Measurements from ENCODE around the gene NBPF1.
"Not testable (repeated sequence)": the region's sequence is repeated elsewhere in the genome, so short reads cannot be mapped to it uniquely, and the experiment has no call there.

NBPF1 gene

DNA sequence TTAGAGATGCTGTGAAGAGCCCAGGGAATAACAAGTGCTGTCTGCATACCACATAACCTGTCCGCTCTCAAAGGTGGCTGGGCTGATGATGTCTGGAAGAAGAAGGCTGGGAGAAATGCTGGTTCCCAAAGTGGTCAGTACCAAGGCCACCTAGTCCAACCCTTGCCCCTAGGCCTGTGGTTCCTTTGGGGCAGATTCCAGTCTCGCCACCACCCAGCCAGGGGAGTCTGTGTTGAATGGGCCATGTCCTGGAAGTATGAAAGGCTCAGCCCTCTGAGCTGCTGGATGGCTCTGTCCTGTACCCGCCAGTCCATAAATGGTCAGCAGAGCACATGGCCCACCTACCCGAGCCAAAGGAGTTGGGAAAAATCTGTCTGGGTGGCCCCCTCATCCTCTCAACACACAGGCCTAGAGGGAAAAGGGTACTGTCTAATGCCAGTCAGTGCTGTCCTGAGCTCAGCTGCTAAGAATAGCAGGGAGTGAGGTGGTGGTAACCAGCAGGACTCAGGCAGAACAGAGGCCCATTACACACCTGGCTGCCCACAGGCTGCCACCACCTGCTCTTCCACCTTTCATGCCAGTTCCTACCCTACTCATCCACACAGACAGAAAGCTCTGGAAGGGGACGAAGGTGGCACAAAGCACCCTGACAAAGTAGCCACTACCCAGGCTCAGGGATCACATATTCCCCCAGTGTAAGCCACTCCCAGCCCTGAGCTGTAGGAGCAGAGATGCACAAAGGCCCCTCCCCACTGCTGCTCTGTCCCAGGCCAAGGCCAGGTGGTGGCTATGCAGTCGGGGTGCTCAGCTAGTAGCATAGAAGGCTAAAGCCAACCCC, 24.8 kb upstream of the NBPF1 start:
- H3K36me3 ChIP-seq (ENCODE audit: control insufficient read depth, insufficient read depth, low read length); H3K4me1 ChIP-seq (ENCODE audit: control insufficient read depth, insufficient read depth, low read length); H3K27me3 ChIP-seq (ENCODE audit: control insufficient read depth, insufficient read depth, low read length); H3K9me3 ChIP-seq (ENCODE audit: control insufficient read depth, low read length); H3K4me3 ChIP-seq (ENCODE audit: low read length); H3K9ac ChIP-seq (ENCODE audit: low read length): not testable (repeated sequence)

GRCh38 chr1:16636551-16637195, 23.3 kb upstream of the NBPF1 start:
- H3K36me3 ChIP-seq (ENCODE audit: control insufficient read depth, insufficient read depth, low read length); H3K4me1 ChIP-seq (ENCODE audit: control insufficient read depth, insufficient read depth, low read length); H3K9me3 ChIP-seq (ENCODE audit: control insufficient read depth, low read length); H3K9ac ChIP-seq (ENCODE audit: low read length); H3K27me3 ChIP-seq (ENCODE audit: control insufficient read depth, insufficient read depth, low read length); H3K4me3 ChIP-seq (ENCODE audit: low read length): not testable (repeated sequence)

DNA sequence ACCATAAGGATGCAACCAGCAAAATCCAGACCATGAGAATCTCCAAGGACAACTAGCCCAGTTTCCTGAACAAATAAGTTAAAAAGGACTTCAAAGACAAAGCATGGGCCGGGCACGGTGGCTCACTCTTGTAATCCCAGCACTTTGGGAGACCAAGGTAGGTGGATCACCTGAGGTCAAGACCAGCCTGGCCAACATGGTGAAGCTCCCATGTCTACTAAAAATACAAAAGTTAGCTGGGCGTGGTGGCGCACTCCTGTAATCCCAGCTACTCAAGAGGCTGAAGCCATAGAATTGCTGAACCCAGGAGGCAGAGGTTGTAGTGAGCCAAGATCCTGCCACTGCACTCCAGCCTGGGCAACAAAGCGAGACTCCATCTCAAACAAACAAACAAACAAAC, 22.6 kb upstream of the NBPF1 start:
- not testable (repeated sequence) for H3K4me3 ChIP-seq (ENCODE audit: low read length); H3K27me3 ChIP-seq (ENCODE audit: control insufficient read depth, insufficient read depth, low read length); H3K4me1 ChIP-seq (ENCODE audit: control insufficient read depth, insufficient read depth, low read length); H3K9me3 ChIP-seq (ENCODE audit: control insufficient read depth, low read length); H3K9ac ChIP-seq (ENCODE audit: low read length)
- peaks cover 17% of the 10 kb centered on the region for H3K36me3 ChIP-seq (ENCODE audit: control insufficient read depth, insufficient read depth, low read length)

DNA sequence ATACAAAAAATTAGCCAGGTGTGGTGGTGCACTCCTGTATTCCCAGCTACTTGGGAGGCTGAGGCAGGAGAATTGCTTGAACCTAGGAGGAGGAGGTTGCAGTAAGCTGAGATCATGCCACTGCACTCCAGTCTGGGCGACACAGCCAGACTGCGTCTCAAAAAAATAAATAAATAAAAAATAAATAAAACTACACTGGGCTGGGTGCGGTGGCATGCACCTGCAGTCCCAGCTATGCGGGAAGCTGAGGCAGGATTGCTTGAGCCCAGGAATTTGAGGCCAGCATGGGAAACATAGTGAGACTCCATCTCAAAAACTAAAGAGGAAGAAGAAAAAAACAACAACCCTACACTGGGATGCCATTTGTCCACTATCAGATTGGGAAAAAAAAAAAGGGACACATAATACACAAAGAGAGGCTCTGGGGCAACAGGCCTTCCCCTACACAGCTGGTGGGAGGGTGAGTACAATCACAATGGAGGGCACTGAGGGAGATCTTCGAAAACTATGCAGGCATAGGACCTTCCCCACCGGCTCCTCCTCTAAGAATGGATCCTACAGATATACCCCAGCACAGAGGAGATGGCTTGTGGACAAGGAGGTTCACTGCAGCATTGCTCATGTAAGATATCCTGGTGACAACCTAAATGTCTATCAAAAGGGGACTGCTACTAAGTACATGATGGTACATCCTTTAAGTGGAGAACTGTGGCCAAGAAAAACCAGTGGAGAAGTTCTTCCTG, 20.3 kb upstream of the NBPF1 start:
- not testable (repeated sequence) for H3K4me3 ChIP-seq (ENCODE audit: low read length); H3K9me3 ChIP-seq (ENCODE audit: control insufficient read depth, low read length); H3K4me1 ChIP-seq (ENCODE audit: control insufficient read depth, insufficient read depth, low read length); H3K9ac ChIP-seq (ENCODE audit: low read length); H3K27me3 ChIP-seq (ENCODE audit: control insufficient read depth, insufficient read depth, low read length)
- H3K36me3 ChIP-seq (ENCODE audit: control insufficient read depth, insufficient read depth, low read length), result peaks cover 26% of the 10 kb centered on the region

DNA sequence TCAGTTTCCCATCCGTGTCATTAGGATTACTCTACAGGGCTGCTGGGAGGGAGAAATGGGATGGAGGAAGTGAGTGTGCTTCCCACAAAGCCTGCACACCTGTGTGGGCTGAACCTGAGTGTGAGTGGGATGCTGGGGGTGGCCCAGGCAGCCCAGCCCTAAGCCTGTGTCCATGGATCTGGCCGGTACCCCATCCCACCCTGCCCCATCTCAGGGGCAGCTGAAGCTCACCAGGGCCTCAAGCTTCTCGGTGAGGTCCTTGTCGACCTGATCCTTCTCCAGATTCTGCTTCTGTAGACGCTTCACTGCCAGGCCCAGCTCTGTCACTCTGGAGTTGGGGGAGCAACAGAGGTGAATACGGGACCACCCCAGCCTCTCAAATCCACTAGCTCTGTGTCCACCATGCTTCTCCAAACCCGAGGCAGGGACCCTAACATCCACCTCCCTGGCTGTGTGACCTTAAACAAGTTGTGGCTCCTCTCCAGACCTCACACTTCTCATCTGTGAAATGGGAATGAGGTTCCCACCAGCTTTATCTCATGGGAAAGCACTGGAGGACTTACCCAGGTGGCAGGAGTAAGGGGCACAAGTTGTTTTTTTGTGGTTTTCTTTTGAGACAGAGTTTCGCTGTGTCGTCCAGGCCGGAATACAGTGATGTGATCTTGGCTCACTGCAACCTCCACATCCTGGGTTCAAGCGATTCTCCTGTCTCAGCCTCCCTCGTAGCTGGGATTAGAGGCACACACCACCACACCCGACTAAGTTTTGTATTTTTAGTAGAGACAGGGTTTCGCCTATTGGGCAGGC, 18.9 kb upstream of the NBPF1 start:
- H3K36me3 ChIP-seq (ENCODE audit: control insufficient read depth, insufficient read depth, low read length), result peaks cover 26% of the 10 kb centered on the region
- H3K9me3 ChIP-seq (ENCODE audit: control insufficient read depth, low read length); H3K9ac ChIP-seq (ENCODE audit: low read length); H3K4me1 ChIP-seq (ENCODE audit: control insufficient read depth, insufficient read depth, low read length); H3K4me3 ChIP-seq (ENCODE audit: low read length); H3K27me3 ChIP-seq (ENCODE audit: control insufficient read depth, insufficient read depth, low read length): not testable (repeated sequence)

- no peak overlapping the region for H3K9ac ChIP-seq (ENCODE audit: low read length)
- H3K27me3 ChIP-seq (ENCODE audit: control insufficient read depth, insufficient read depth, low read length), result no peaks in the 10 kb centered on the region
- no peaks in the 10 kb centered on the region for H3K9me3 ChIP-seq (ENCODE audit: control insufficient read depth, low read length)
- H3K4me1 ChIP-seq (ENCODE audit: control insufficient read depth, insufficient read depth, low read length), result no peaks in the 10 kb centered on the region
- H3K4me3 ChIP-seq (ENCODE audit: low read length), result no peak overlapping the region
- H3K36me3 ChIP-seq (ENCODE audit: control insufficient read depth, insufficient read depth, low read length), result peaks cover 26% of the 10 kb centered on the region
These were observed 18.1 kb upstream of the NBPF1 start for GRCh38 chr1:16631248-16632043.

GRCh38 chr1:16630661-16631247, 17.4 kb upstream of the NBPF1 start:
- Histone ChIP-seq H3K4me3 (ENCODE audit: low read length) (no peak overlapping the region), H3K27me3 (ENCODE audit: control insufficient read depth, insufficient read depth, low read length) (no peaks in the 10 kb centered on the region), H3K9me3 (ENCODE audit: control insufficient read depth, low read length) (no peaks in the 10 kb centered on the region), H3K9ac (ENCODE audit: low read length) (no peak overlapping the region), H3K4me1 (ENCODE audit: control insufficient read depth, insufficient read depth, low read length) (no peaks in the 10 kb centered on the region), H3K36me3 (ENCODE audit: control insufficient read depth, insufficient read depth, low read length) (peaks cover 32% of the 10 kb centered on the region)

DNA sequence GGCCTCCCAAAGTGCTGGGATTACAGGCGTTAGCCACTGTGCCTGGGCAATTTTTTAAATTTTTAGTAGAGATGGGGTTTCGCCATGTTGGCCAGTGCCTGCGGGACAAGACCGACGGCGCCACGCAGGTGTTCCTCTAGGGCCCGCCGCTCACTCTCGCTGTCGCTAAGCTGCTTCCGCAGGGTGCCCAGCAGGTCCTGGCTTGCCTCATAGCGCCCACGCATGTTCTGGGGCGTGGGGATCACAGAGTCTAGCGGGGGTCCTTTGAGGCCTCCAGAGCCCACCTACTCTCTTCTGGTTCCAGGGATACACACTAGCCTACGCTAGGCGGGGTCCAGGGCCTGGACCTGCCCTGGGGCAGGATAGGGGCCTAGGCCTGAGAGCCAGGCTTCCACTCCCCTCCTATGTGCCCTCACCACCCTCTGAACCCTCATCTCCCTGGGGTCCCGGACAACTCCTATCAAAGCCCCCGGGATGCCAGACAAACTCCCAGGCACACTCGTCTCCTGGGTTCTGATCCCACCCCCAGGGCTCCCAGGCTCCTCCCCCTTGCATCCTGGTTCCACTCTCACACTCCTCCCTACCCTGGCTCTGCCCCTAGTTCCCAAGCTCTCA, 16.7 kb upstream of the NBPF1 start:
- not testable (repeated sequence) for H3K9ac ChIP-seq (ENCODE audit: low read length); H3K4me1 ChIP-seq (ENCODE audit: control insufficient read depth, insufficient read depth, low read length); H3K4me3 ChIP-seq (ENCODE audit: low read length); H3K27me3 ChIP-seq (ENCODE audit: control insufficient read depth, insufficient read depth, low read length); H3K9me3 ChIP-seq (ENCODE audit: control insufficient read depth, low read length)
- H3K36me3 ChIP-seq (ENCODE audit: control insufficient read depth, insufficient read depth, low read length), result peaks cover 36% of the 10 kb centered on the region

- H3K36me3 ChIP-seq (ENCODE audit: control insufficient read depth, insufficient read depth, low read length), result peaks cover 36% of the 10 kb centered on the region
- peaks cover 14% of the 10 kb centered on the region for H3K4me1 ChIP-seq (ENCODE audit: control insufficient read depth, insufficient read depth, low read length)
- no peaks in the 10 kb centered on the region for H3K9me3 ChIP-seq (ENCODE audit: control insufficient read depth, low read length)
- H3K4me3 ChIP-seq (ENCODE audit: low read length), result no peak overlapping the region
- H3K9ac ChIP-seq (ENCODE audit: low read length), result no peak overlapping the region
- H3K27me3 ChIP-seq (ENCODE audit: control insufficient read depth, insufficient read depth, low read length), result no peaks in the 10 kb centered on the region
These were observed 15.2 kb upstream of the NBPF1 start for GRCh38 chr1:16628361-16629111.

- not testable (repeated sequence) for H3K4me3 ChIP-seq (ENCODE audit: low read length); H3K9ac ChIP-seq (ENCODE audit: low read length); H3K9me3 ChIP-seq (ENCODE audit: control insufficient read depth, low read length); H3K27me3 ChIP-seq (ENCODE audit: control insufficient read depth, insufficient read depth, low read length)
- H3K4me1 ChIP-seq (ENCODE audit: control insufficient read depth, insufficient read depth, low read length), result peaks cover 19% of the 10 kb centered on the region
- H3K36me3 ChIP-seq (ENCODE audit: control insufficient read depth, insufficient read depth, low read length), result peaks cover 25% of the 10 kb centered on the region
These were observed 13.1 kb upstream of the NBPF1 start for GRCh38 chr1:16626409-16626983.

Measured in mucosa of stomach (tissue), 1 donor.